ENCODE results near the gene CCDC144A.
"Not testable (repeated sequence)": the region's sequence is repeated elsewhere in the genome, so short reads cannot be mapped to it uniquely, and the experiment has no call there.

DNA sequence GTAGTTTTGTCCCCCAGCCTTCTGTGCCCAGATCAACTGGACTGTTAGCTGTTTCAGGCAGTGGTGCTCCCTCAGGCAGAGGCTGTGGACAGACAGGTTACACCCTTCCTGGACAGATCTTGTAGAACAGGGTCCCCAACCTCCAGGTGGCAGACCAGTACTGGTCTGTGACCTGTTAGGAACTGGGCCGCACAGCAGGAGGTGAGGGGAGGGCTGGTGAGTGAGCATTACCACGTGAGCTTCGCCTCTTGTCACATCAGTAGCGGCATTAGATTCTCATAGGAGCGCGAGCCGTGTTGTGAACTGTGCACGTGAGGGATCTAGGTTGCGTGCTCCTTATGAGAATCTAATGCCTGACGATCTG is 61.9 kb downstream of the CCDC144A start:
- not testable (repeated sequence) for TF ChIP-seq CTCF (conservative IDR thresholded peaks at IDR 0.05 in 1 of 2, IDR thresholded peaks at IDR 0.05 in 1 of 2; ENCODE audit: extremely low read depth in 1 of 2, insufficient read depth in 1 of 2, low read depth in 1 of 2, low read length in 2 of 2); EZH2 (IDR thresholded peaks at IDR 0.05; ENCODE audit: borderline replicate concordance, low read length)

Data from mammary epithelial cell (primary cell).